ENCODE measurements around the gene LRRN3. TPM values are rescaled to one million over a fixed set of nuclear protein-coding genes. Genes with fewer than 3 reads are reported as not detected.

Gene LRRN3
- total RNA-seq, 1 donor from 2014 or later = 2.2 TPM

DNA sequence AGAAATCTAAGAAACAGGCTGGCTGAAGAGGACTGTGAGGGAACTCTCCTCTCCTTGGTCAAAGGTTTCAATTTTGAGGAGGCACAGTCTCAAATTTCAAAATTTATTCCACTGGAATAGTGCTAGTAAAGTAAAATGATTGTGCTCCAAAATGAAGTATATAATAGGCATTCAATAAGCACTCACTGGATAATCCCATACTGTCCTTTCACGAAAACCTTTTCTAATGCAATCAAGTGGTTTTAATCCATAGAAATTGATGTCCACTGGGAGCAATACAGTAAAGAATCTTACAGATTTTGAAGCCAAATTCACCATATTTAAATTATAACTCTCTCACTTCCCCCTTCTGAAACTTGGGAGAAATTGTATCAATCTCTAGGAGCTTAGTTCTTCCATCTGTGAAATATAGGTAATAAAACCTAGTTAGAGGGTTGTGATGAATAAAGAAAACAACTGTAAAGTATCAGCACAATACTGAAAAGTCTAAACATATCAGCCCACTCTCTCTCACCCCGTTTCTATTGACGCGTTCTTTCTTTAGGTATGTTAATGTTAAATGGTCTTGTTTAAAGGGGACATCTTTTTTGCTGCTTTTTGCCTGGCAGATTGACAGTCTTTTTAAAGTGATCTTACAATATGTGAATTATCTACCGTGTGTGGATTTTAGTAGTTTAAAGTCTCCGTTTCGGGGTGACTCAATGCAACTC lies 40.8 kb upstream of the LRRN3 start:
- H3K27ac Mint-ChIP-seq (ENCODE audit: unreplicated experiment) = no peak overlapping the region
- Histone ChIP-seq H3K4me2 (ENCODE audit: low read length) (no peak overlapping the region), H3K9me3 (ENCODE audit: insufficient read depth, low read depth, low read length) (no peaks in the 10 kb centered on the region), H3K27ac (ENCODE audit: low read depth, low read length) (no peak overlapping the region), H3K4me1 (ENCODE audit: insufficient read depth, low read length) (no peaks in the 10 kb centered on the region), H3K36me3 (ENCODE audit: insufficient read depth, low read length) (no peaks in the 10 kb centered on the region), H3K27me3 (ENCODE audit: insufficient read depth, low read length) (no peaks in the 10 kb centered on the region), H4K20me1 (ENCODE audit: insufficient read depth, low read length) (no peaks in the 10 kb centered on the region), H3K4me3 (ENCODE audit: insufficient read depth, low read depth, low read length) (no peak overlapping the region), H3K79me2 (ENCODE audit: insufficient read depth, low read length) (no peaks in the 10 kb centered on the region), H2AFZ (ENCODE audit: low read depth, low read length) (no peak overlapping the region), H3K9ac (ENCODE audit: low read length) (no peak overlapping the region)
- no peak for FAIRE-seq
- no peaks in the 10 kb centered on the region for H3K9me3 Mint-ChIP-seq (ENCODE audit: unreplicated experiment)
- no peak overlapping the region for H3K4me3 Mint-ChIP-seq (ENCODE audit: unreplicated experiment)
- H3K4me1 Mint-ChIP-seq (ENCODE audit: low read depth, unreplicated experiment) = peaks cover 16% of the 10 kb centered on the region
- TF ChIP-seq, protein P1, sequence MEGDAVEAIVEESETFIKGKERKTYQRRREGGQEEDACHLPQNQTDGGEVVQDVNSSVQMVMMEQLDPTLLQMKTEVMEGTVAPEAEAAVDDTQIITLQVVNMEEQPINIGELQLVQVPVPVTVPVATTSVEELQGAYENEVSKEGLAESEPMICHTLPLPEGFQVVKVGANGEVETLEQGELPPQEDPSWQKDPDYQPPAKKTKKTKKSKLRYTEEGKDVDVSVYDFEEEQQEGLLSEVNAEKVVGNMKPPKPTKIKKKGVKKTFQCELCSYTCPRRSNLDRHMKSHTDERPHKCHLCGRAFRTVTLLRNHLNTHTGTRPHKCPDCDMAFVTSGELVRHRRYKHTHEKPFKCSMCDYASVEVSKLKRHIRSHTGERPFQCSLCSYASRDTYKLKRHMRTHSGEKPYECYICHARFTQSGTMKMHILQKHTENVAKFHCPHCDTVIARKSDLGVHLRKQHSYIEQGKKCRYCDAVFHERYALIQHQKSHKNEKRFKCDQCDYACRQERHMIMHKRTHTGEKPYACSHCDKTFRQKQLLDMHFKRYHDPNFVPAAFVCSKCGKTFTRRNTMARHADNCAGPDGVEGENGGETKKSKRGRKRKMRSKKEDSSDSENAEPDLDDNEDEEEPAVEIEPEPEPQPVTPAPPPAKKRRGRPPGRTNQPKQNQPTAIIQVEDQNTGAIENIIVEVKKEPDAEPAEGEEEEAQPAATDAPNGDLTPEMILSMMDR (IDR thresholded peaks at IDR 0.05; ENCODE audit: insufficient read depth, low read depth, low read length) = no peak
- no peak for TF ChIP-seq EZH2 (IDR thresholded peaks at IDR 0.05; ENCODE audit: insufficient read depth, low read length)
- no peaks in the 10 kb centered on the region for H3K27me3 Mint-ChIP-seq (ENCODE audit: low read depth, unreplicated experiment)
- no peak for DNase-seq (ENCODE audit: low read depth)
- H3K36me3 Mint-ChIP-seq (ENCODE audit: low read depth, unreplicated experiment) = no peaks in the 10 kb centered on the region

DNA sequence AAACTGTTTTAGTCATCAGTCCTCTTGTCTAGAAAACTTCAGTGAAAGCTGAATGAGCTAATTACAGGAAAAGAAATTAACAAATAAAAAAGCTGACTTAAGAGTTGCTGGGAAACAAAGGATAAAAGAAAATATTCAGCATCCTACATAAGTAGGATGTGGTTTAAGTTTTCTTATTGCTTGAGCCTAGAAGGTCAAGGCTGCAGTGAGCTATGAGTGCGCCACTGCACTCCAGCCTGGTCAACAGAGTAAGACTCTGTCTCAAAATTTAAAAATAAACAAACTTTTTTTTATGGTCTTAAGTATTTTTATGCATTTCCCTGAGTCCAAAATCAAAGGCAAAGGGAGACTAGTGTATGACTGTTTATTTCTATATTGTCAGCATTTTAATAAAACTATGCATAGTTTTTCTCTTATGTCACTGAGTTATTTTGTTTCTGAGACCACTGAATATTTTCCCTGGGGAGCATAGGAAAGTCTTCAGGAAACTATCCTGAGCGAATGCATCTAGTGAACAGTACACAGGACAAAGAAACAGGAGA lies 40.0 kb upstream of the LRRN3 start:
- no peaks in the 10 kb centered on the region for H3K27me3 Mint-ChIP-seq (ENCODE audit: low read depth, unreplicated experiment)
- DNase-seq (ENCODE audit: low read depth) = no peak
- H3K27me3 ChIP-seq (ENCODE audit: insufficient read depth, low read length) = no peaks in the 10 kb centered on the region
- no peak for FAIRE-seq
- H3K9ac ChIP-seq (ENCODE audit: low read length) = no peak overlapping the region
- no peak overlapping the region for H3K4me3 ChIP-seq (ENCODE audit: insufficient read depth, low read depth, low read length)
- no peaks in the 10 kb centered on the region for H3K9me3 Mint-ChIP-seq (ENCODE audit: unreplicated experiment)
- H3K4me1 ChIP-seq (ENCODE audit: insufficient read depth, low read length) = no peaks in the 10 kb centered on the region
- no peaks in the 10 kb centered on the region for H4K20me1 ChIP-seq (ENCODE audit: insufficient read depth, low read length)
- no peak for TF ChIP-seq EZH2 (IDR thresholded peaks at IDR 0.05; ENCODE audit: insufficient read depth, low read length)
- TF ChIP-seq, protein P1 (IDR thresholded peaks at IDR 0.05; ENCODE audit: insufficient read depth, low read depth, low read length) = no peak
- H3K9me3 ChIP-seq (ENCODE audit: insufficient read depth, low read depth, low read length) = no peaks in the 10 kb centered on the region
- no peaks in the 10 kb centered on the region for H3K79me2 ChIP-seq (ENCODE audit: insufficient read depth, low read length)
- no peak overlapping the region for H3K4me3 Mint-ChIP-seq (ENCODE audit: unreplicated experiment)
- peaks cover 16% of the 10 kb centered on the region for H3K4me1 Mint-ChIP-seq (ENCODE audit: low read depth, unreplicated experiment)
- H3K36me3 Mint-ChIP-seq (ENCODE audit: low read depth, unreplicated experiment) = no peaks in the 10 kb centered on the region
- no peak overlapping the region for H3K27ac Mint-ChIP-seq (ENCODE audit: unreplicated experiment)
- no peak overlapping the region for H3K27ac ChIP-seq (ENCODE audit: low read depth, low read length)
- no peak overlapping the region for H3K4me2 ChIP-seq (ENCODE audit: low read length)
- no peaks in the 10 kb centered on the region for H3K36me3 ChIP-seq (ENCODE audit: insufficient read depth, low read length)
- no peak overlapping the region for H2AFZ ChIP-seq (ENCODE audit: low read depth, low read length)

DNA sequence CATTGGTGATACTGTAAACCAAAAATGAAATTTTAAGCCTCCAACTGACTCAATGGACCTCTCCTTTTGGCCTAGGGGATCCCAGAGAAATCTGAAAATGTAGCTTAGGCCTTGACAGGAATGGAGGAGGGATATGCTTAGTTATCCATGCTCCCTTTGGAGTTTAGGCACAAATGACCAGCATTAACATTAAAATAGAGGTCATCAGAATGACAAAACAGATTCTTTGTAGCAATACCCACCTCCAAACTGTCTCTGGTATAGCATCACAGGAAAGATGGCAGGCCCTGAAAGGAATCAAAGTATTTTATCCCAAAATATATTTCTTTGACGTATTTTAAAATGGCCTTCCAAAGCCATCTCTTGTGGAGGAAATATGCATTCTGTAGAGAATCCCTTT lies 39.1 kb upstream of the LRRN3 start:
- H3K27me3 Mint-ChIP-seq (ENCODE audit: low read depth, unreplicated experiment) = no peaks in the 10 kb centered on the region
- TF ChIP-seq, protein P1 (IDR thresholded peaks at IDR 0.05; ENCODE audit: insufficient read depth, low read depth, low read length) = no peak
- no peak for TF ChIP-seq EZH2 (IDR thresholded peaks at IDR 0.05; ENCODE audit: insufficient read depth, low read length)

More for the DNA sequence above, 39.1 kb upstream of the LRRN3 start:
- Histone ChIP-seq H3K27ac (ENCODE audit: low read depth, low read length) (no peak overlapping the region), H3K9ac (ENCODE audit: low read length) (no peak overlapping the region), H3K36me3 (ENCODE audit: insufficient read depth, low read length) (no peaks in the 10 kb centered on the region), H3K4me2 (ENCODE audit: low read length) (no peak overlapping the region), H3K4me3 (ENCODE audit: insufficient read depth, low read depth, low read length) (no peak overlapping the region), H3K27me3 (ENCODE audit: insufficient read depth, low read length) (no peaks in the 10 kb centered on the region), H2AFZ (ENCODE audit: low read depth, low read length) (no peak overlapping the region), H3K4me1 (ENCODE audit: insufficient read depth, low read length) (no peaks in the 10 kb centered on the region), H3K9me3 (ENCODE audit: insufficient read depth, low read depth, low read length) (no peaks in the 10 kb centered on the region), H4K20me1 (ENCODE audit: insufficient read depth, low read length) (no peaks in the 10 kb centered on the region), H3K79me2 (ENCODE audit: insufficient read depth, low read length) (no peaks in the 10 kb centered on the region)
- peaks cover 16% of the 10 kb centered on the region for H3K4me1 Mint-ChIP-seq (ENCODE audit: low read depth, unreplicated experiment)
- FAIRE-seq (no peak), DNase-seq (ENCODE audit: low read depth) (no peak)
- no peak overlapping the region for H3K4me3 Mint-ChIP-seq (ENCODE audit: unreplicated experiment)
- H3K36me3 Mint-ChIP-seq (ENCODE audit: low read depth, unreplicated experiment) = no peaks in the 10 kb centered on the region
- H3K9me3 Mint-ChIP-seq (ENCODE audit: unreplicated experiment) = no peaks in the 10 kb centered on the region
- H3K27ac Mint-ChIP-seq (ENCODE audit: unreplicated experiment) = no peak overlapping the region
